Right atrium auricular region (tissue), 2 donors: Measurements from ENCODE around the gene SECISBP2. TPM values are rescaled to one million over a fixed set of nuclear protein-coding genes. Genes with fewer than 3 reads are reported as not detected.

Experiments used
- DNase-seq: peaks from one replicate; pipeline ENCODE4 v3.0.0-alpha.2; 2019; ENCODE audit warnings: low spot score
- H3K27ac ChIP-seq, 2 donors: fragments of 200-600 bp; sonication (generic); 1 replicate in 1 of 2; 2 replicates in 1 of 2; pipeline ENCODE4 v1.5.1; 2016 to 2019
- H3K27me3 ChIP-seq, 2 donors: fragments of 200-600 bp; sonication (generic); one replicate each; pipeline versions ENCODE4 v1.5.1 to v1.6.0; 2017 to 2019
- H3K36me3 ChIP-seq: fragments of 200-600 bp; sonication (generic); one replicate; pipeline ENCODE4 v1.5.1; 2016
- H3K4me1 ChIP-seq, 2 donors: fragments of 200-600 bp; sonication (generic); one replicate each; pipeline versions ENCODE4 v1.5.1 to v1.6.0; 2017 to 2019
- H3K4me3 ChIP-seq, 2 donors: fragments of 200-600 bp; sonication (generic); 1 replicate in 1 of 2; 2 replicates in 1 of 2; pipeline ENCODE4 v1.5.1; 2017 to 2019; ENCODE audit warnings: mild to moderate bottlenecking in 1 of 2, moderate library complexity in 1 of 2
- H3K9me3 ChIP-seq, 2 donors: fragments of 200-600 bp; sonication (generic); one replicate each; pipeline ENCODE4 v1.5.1; 2019
- total RNA-seq, 2 donors: library from RNA; depleted of rRNA; stranded (reverse); fragments of >200 nt; gene quantifications; one replicate each; pipeline ENCODE4 v1.1.0, GENCODE V29; 2016
- TF ChIP-seq, protein P1 (sequence below), 2 donors: fragments of 200-600 bp; sonication (generic); IDR thresholded peaks; one replicate each; pipeline ENCODE4 v1.5.1; 2019; ENCODE audit warnings: antibody characterized with exemption in 2 of 2

The SECISBP2 gene
- total RNA-seq, 2 donors from 2014 or later, result 15.0 to 19.9 TPM

DNA sequence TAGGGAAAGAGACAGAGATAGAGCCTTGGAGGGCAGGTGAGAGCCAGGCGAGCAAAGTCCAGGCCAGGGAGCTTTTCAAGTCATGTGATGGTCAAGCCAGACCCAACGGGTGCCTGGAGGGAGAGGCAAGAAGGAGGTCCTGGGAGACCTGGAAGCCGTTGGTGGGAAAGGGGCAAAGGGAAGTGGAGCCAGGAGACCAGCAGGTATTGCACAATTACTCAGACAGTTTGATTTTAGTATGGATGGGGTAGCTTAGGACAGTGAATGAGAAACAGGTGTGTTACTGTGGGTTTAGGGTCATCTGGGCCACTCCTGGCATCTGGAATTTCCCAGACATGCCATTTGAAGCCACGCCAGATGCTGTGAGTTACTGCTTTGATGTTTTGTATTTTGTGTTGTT lies 5.1 kb downstream of the SECISBP2 start:
- Histone ChIP-seq H3K4me1 (peaks cover 0 to 37% of the 10 kb centered on the region in 2 donors), H3K9me3 (no peaks in the 10 kb centered on the region), H3K4me3 (no peak overlapping the region), H3K36me3 (peaks cover 24% of the 10 kb centered on the region), H3K27ac (no peak overlapping the region), H3K27me3 (no peaks in the 10 kb centered on the region)
- TF ChIP-seq, protein P1, sequence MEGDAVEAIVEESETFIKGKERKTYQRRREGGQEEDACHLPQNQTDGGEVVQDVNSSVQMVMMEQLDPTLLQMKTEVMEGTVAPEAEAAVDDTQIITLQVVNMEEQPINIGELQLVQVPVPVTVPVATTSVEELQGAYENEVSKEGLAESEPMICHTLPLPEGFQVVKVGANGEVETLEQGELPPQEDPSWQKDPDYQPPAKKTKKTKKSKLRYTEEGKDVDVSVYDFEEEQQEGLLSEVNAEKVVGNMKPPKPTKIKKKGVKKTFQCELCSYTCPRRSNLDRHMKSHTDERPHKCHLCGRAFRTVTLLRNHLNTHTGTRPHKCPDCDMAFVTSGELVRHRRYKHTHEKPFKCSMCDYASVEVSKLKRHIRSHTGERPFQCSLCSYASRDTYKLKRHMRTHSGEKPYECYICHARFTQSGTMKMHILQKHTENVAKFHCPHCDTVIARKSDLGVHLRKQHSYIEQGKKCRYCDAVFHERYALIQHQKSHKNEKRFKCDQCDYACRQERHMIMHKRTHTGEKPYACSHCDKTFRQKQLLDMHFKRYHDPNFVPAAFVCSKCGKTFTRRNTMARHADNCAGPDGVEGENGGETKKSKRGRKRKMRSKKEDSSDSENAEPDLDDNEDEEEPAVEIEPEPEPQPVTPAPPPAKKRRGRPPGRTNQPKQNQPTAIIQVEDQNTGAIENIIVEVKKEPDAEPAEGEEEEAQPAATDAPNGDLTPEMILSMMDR (IDR thresholded peaks at IDR 0.05), result no peak
- no peak for DNase-seq

DNA sequence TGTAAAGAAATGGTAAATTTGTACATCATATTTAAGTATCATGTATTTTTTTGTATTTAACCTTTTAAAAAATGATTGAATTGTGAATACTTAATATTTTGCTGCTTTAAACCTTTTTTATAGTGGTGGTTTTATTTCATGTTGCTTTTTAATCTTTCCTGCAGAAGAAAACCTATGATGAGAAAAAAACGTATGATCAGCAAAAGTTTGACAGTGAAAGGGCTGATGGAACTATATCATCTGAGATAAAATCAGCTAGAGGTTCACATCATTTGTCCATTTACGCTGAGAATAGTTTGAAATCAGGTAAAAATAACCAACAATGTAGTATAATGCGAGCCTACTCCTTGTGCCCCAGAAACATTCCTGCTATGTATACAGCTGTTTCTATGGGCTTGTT lies 7.4 kb downstream of the SECISBP2 start:
- DNase-seq, result no peak
- TF ChIP-seq, protein P1 (IDR thresholded peaks at IDR 0.05), result no peak
- no peak overlapping the region for H3K27ac ChIP-seq
- no peaks in the 10 kb centered on the region for H3K27me3 ChIP-seq
- H3K4me1 ChIP-seq, result peaks cover 0 to 23% of the 10 kb centered on the region in 2 donors
- no peaks in the 10 kb centered on the region for H3K9me3 ChIP-seq
- H3K4me3 ChIP-seq, result no peak overlapping the region
- peaks cover 48% of the 10 kb centered on the region for H3K36me3 ChIP-seq

DNA sequence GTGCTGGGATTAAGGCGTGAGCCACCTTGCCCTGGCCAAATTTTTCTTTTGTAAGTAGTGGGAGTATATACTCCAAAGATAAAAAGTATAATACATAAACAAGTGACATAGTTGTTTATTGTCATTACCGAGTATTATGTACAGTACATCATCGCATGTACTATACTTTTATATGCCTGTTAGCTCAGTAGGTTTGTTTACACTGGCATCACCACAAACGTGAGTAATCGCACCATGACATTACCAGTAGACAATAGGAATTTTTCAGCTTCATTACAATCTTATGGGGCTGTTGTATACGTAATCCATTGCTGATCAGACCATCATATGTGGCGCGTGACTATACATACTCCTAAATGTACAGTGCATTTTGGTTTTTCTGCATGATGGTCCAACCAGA lies 9.8 kb downstream of the SECISBP2 start:
- Histone ChIP-seq H3K27me3 (no peaks in the 10 kb centered on the region), H3K27ac (no peak overlapping the region), H3K4me3 (no peak overlapping the region), H3K36me3 (peaks cover 70% of the 10 kb centered on the region), H3K9me3 (no peaks in the 10 kb centered on the region), H3K4me1 (peaks cover 0 to 7% of the 10 kb centered on the region in 2 donors)
- TF ChIP-seq, protein P1 (IDR thresholded peaks at IDR 0.05), result no peak
- no peak for DNase-seq

DNA sequence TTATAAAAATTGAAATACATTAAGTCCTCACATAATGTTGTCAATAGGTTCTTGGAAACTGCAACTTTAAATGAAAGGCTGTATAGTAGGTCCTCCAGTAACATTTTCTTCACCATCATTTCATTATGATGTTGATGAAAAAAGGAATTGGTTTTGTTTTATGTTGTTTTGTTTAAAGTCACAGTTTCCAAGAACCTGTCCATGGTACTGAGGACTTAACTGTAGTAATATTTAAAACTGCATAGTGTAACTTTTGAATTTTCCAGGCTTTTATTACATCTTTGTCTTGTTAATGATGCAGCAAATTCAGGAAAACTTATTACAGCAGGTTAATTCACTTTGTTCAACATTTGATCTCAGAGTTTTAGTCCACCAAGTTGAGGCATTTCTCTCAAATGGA lies 11.6 kb downstream of the SECISBP2 start:
- DNase-seq, result no peak
- no peaks in the 10 kb centered on the region for H3K27me3 ChIP-seq
- H3K4me1 ChIP-seq, result no peaks in the 10 kb centered on the region
- H3K4me3 ChIP-seq, result no peak overlapping the region
- H3K9me3 ChIP-seq, result no peaks in the 10 kb centered on the region
- H3K27ac ChIP-seq, result no peak overlapping the region
- peaks cover 89% of the 10 kb centered on the region for H3K36me3 ChIP-seq
- TF ChIP-seq, protein P1 (IDR thresholded peaks at IDR 0.05), result no peak

DNA sequence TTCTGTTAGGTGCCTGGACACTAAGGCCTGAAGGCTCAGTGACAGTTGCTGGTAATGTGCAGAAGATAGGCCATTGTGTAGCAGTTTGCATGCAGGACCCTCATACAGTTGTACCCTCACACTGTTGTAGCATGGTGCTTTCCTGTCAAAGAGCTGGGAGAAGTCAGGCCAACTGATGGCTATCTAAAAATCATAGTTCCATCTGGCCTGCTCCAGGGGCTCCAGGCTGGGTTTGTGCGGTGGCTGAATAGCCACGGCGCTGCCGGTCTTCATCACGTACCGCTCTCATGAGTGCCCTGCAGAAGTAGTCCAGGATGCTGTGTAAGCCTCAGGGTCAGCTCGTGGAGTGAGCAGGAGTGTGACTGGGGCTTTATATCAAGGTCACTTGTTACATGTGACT lies 12.2 kb downstream of the SECISBP2 start:
- Histone ChIP-seq H3K4me1 (no peaks in the 10 kb centered on the region), H3K27me3 (no peaks in the 10 kb centered on the region), H3K9me3 (no peaks in the 10 kb centered on the region), H3K27ac (no peak overlapping the region), H3K4me3 (no peak overlapping the region), H3K36me3 (peaks cover 89% of the 10 kb centered on the region)
- DNase-seq, result no peak
- TF ChIP-seq, protein P1 (IDR thresholded peaks at IDR 0.05), result no peak

DNA sequence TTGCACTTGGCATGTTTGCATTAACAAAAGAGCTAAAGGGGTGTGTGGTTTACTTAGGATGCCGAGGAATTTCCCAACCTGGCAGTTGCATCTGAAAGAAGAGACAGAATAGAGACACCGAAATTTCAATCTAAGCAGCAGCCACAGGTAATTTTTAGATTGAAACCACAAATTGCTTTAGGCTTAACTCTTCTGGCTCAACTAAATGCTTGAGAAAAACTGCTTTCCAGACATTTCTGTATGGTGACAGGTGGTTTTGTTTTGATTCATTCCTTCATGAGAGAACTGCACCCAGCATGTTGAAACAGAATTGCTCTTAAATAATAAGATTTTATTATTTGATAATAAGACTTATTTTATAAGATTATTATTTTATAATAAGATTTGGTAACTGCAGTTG lies 21.5 kb downstream of the SECISBP2 start:
- Histone ChIP-seq H3K27me3 (no peaks in the 10 kb centered on the region), H3K36me3 (peaks cover 76% of the 10 kb centered on the region), H3K4me3 (no peak overlapping the region), H3K9me3 (no peaks in the 10 kb centered on the region), H3K4me1 (no peaks in the 10 kb centered on the region), H3K27ac (no peak overlapping the region)
- TF ChIP-seq, protein P1 (IDR thresholded peaks at IDR 0.05), result no peak
- DNase-seq, result no peak
